Measurements from ENCODE around the gene ELMOD3.

Gene ELMOD3

GRCh38 chr2:85414761-85415553, 60.4 kb downstream of the ELMOD3 start:
- no peak overlapping the region for H3K4me3 ChIP-seq (ENCODE audit: low read depth, low read length)
- H3K27ac ChIP-seq, result no peak overlapping the region

GRCh38 chr2:85415980-85416650, 61.5 kb downstream of the ELMOD3 start:
- TF ChIP-seq CTCF (IDR thresholded peaks at IDR 0.05; ENCODE audit: low read depth, low read length), result no peak
- H3K9me3 ChIP-seq (ENCODE audit: severe bottlenecking), result no peaks in the 10 kb centered on the region
- H3K4me3 ChIP-seq (ENCODE audit: low read depth, low read length), result no peak overlapping the region
- H3K27me3 ChIP-seq (ENCODE audit: insufficient read depth, low read depth, severe bottlenecking), result no peaks in the 10 kb centered on the region
- no peak for DNase-seq
- H3K27ac ChIP-seq, result no peak overlapping the region
- no peaks in the 10 kb centered on the region for H3K36me3 ChIP-seq

More at GRCh38 chr2:85414761-85415553, 60.4 kb downstream of the ELMOD3 start:
- H3K36me3 ChIP-seq, result no peaks in the 10 kb centered on the region
- no peaks in the 10 kb centered on the region for H3K9me3 ChIP-seq (ENCODE audit: severe bottlenecking)
- H3K27me3 ChIP-seq (ENCODE audit: insufficient read depth, low read depth, severe bottlenecking), result no peaks in the 10 kb centered on the region
- DNase-seq, result no peak
- TF ChIP-seq CTCF (IDR thresholded peaks at IDR 0.05; ENCODE audit: low read depth, low read length), result no peak

GRCh38 chr2:85418132-85419008, 63.8 kb downstream of the ELMOD3 start, which contains the start of gene SH2D6:
SH2D6 (plus strand) TSS chr2:85418714; CDS start chr2:85429466, 10,752 bp downstream.
- H3K4me3 ChIP-seq (ENCODE audit: low read depth, low read length), result peak within 1 kb of the TSS; percentile 60
- no peaks in the 10 kb centered on the region for H3K36me3 ChIP-seq
- H3K9me3 ChIP-seq (ENCODE audit: severe bottlenecking), result no peaks in the 10 kb centered on the region
- H3K27me3 ChIP-seq (ENCODE audit: insufficient read depth, low read depth, severe bottlenecking), result no peaks in the 10 kb centered on the region
- no peak for TF ChIP-seq CTCF (IDR thresholded peaks at IDR 0.05; ENCODE audit: low read depth, low read length)
- peak within 1 kb of the TSS; percentile 98 for H3K27ac ChIP-seq
- peak; percentile 84 for DNase-seq

- Histone ChIP-seq H3K4me3 (ENCODE audit: low read depth, low read length) (peak overlapping the region; percentile 60), H3K9me3 (ENCODE audit: severe bottlenecking) (no peaks in the 10 kb centered on the region), H3K36me3 (no peaks in the 10 kb centered on the region), H3K27me3 (ENCODE audit: insufficient read depth, low read depth, severe bottlenecking) (no peaks in the 10 kb centered on the region), H3K27ac (peak overlapping the region; percentile 98)
- DNase-seq, result no peak
- TF ChIP-seq CTCF (IDR thresholded peaks at IDR 0.05; ENCODE audit: low read depth, low read length), result no peak
These were observed 64.6 kb downstream of the ELMOD3 start for GRCh38 chr2:85419009-85419675.

GRCh38 chr2:85420536-85421259, 66.1 kb downstream of the ELMOD3 start:
- Histone ChIP-seq H3K27ac (peak overlapping the region; percentile 72), H3K36me3 (no peaks in the 10 kb centered on the region)
- peak; percentile 93 for DNase-seq

More at GRCh38 chr2:85420536-85421259, 66.1 kb downstream of the ELMOD3 start:
- TF ChIP-seq CTCF (IDR thresholded peaks at IDR 0.05; ENCODE audit: low read depth, low read length), result peak; percentile 97
- Histone ChIP-seq H3K9me3 (ENCODE audit: severe bottlenecking) (no peaks in the 10 kb centered on the region), H3K27me3 (ENCODE audit: insufficient read depth, low read depth, severe bottlenecking) (no peaks in the 10 kb centered on the region), H3K4me3 (ENCODE audit: low read depth, low read length) (no peak overlapping the region)

All from WERI-Rb-1 (cell line).